SK-N-SH (cell line): Measurements from ENCODE around the gene TP53TG5. TPM values are rescaled to one million over a fixed set of nuclear protein-coding genes. Genes with fewer than 3 reads are reported as not detected.

ENCODE experiments used
- CTCF ChIA-PET: fragments of 300-600, 350-600 bp; formaldehyde crosslinking; extraction: SDS; loops from one replicate; lab custom pipeline; 2021; lab: Yijun Ruan, JAX
- POLR2A ChIA-PET: fragments of 350-600 bp; sonication (Branson Sonifier 250); formaldehyde crosslinking; extraction: SDS; loops from one replicate; lab custom pipeline; 2020; ENCODE audit warnings: antibody characterized with exemption, inconsistent platforms; lab: Yijun Ruan, JAX
- DNase-seq: peaks from one replicate; pipeline ENCODE4 v3.0.0; 2012
- H2AFZ ChIP-seq: fragments of 200-600 bp; sonication (generic); 2 replicates; pipeline ENCODE4 v1.8.1; 2016; ENCODE audit warnings: antibody characterized with exemption, mild to moderate bottlenecking, low read depth
- H3F3A ChIP-seq: fragments of 200-600 bp; sonication (generic); replicated peaks from 2 replicates; pipeline ENCODE3; 2016; ENCODE audit warnings: antibody characterized with exemption, mild to moderate bottlenecking; ENCODE audit not compliant: insufficient read depth
- H3K27ac ChIP-seq, 2 experiments: fragments of 200-500 bp in 1 of 2; fragments of 200-600 bp in 1 of 2; sonication (Bioruptor generic) in 1 of 2; sonication (generic), shearing (Covaris generic) in 1 of 2; 2 replicates each; pipeline versions ENCODE4 v1.5.1 to v1.6.1; 2014 to 2016; ENCODE audit warnings: low read depth in 2 of 2, inconsistent platforms in 1 of 2, low read length in 1 of 2, mild to moderate bottlenecking in 1 of 2, mixed read lengths in 1 of 2
- H3K27me3 ChIP-seq: fragments of 200-600 bp; sonication (generic), shearing (Covaris generic); 2 replicates; pipeline ENCODE4 v1.6.1; 2016; ENCODE audit warnings: mixed run types; ENCODE audit not compliant: insufficient read depth
- H3K36me3 ChIP-seq, 2 experiments: fragments of 200-500 bp in 1 of 2; fragments of 200-600 bp in 1 of 2; sonication (Bioruptor generic) in 1 of 2; sonication (generic) in 1 of 2; replicated peaks in 1 of 2; 2 replicates each; pipeline versions ENCODE3 to v1.5.1; 2014 to 2016; ENCODE audit warnings: low read length in 1 of 2, mild to moderate bottlenecking in 1 of 2; ENCODE audit not compliant: insufficient read depth in 2 of 2, control insufficient read depth in 1 of 2
- H3K4me1 ChIP-seq, 2 experiments: fragments of 200-500 bp in 1 of 2; fragments of 200-600 bp in 1 of 2; sonication (Bioruptor generic) in 1 of 2; sonication (generic), shearing (Covaris generic) in 1 of 2; 2 replicates each; pipeline versions ENCODE4 v1.5.1 to v1.6.1; 2014 to 2016; ENCODE audit warnings: low read depth in 1 of 2, low read length in 1 of 2, mixed run types in 1 of 2; ENCODE audit not compliant: insufficient read depth in 2 of 2, control insufficient read depth in 1 of 2
- H3K4me2 ChIP-seq: fragments of 200-600 bp; sonication (generic), shearing (Covaris generic); 2 replicates; pipeline ENCODE4 v1.6.1; 2017; ENCODE audit warnings: mixed run types
- H3K4me3 ChIP-seq, 2 experiments: fragments of 200-500 bp in 1 of 2; fragments of 200-600 bp in 1 of 2; sonication (Bioruptor generic) in 1 of 2; sonication (generic), shearing (Covaris generic) in 1 of 2; 2 replicates each; pipeline versions ENCODE4 v1.5.1 to v1.8.1; 2014 to 2016; ENCODE audit warnings: low read depth in 2 of 2, inconsistent platforms in 1 of 2, low read length in 1 of 2, mild to moderate bottlenecking in 1 of 2, mixed read lengths in 1 of 2, moderate library complexity in 1 of 2
- H3K79me2 ChIP-seq: fragments of 200-600 bp; sonication (generic); 2 replicates; pipeline ENCODE4 v1.8.1; 2017; ENCODE audit warnings: mild to moderate bottlenecking; ENCODE audit not compliant: insufficient read depth
- H3K9ac ChIP-seq: fragments of 200-600 bp; sonication (generic); 2 replicates; pipeline ENCODE4 v1.6.1; 2017; ENCODE audit warnings: mixed run types
- H3K9me2 ChIP-seq: fragments of 200-600 bp; sonication (generic); 2 replicates; pipeline ENCODE4 v1.6.1; 2017; ENCODE audit warnings: mixed run types
- H3K9me3 ChIP-seq: fragments of 200-600 bp; sonication (generic); 2 replicates; pipeline ENCODE4 v1.6.1; 2017; ENCODE audit warnings: mixed run types, mild to moderate bottlenecking, moderate library complexity
- H4K20me1 ChIP-seq: fragments of 200-600 bp; sonication (generic); 2 replicates; pipeline ENCODE4 v1.6.1; 2017; ENCODE audit warnings: mild to moderate bottlenecking, mixed run types; ENCODE audit not compliant: insufficient read depth
- CTCF ChIP-seq: fragments of 200-600 bp; sonication (generic); IDR thresholded peaks from 2 replicates; pipeline ENCODE4 v1.6.1; 2017; ENCODE audit warnings: antibody characterized with exemption, mild to moderate bottlenecking, moderate library complexity
- ELF1 ChIP-seq: IDR thresholded peaks from 2 replicates; pipeline ENCODE4 v1.4.0; 2012
- FOXM1 ChIP-seq: IDR thresholded peaks from 2 replicates; pipeline ENCODE4 v1.4.0; 2012; ENCODE audit warnings: low read depth, mild to moderate bottlenecking
- GABPA ChIP-seq: IDR thresholded peaks from 2 replicates; pipeline ENCODE4 v1.4.0; 2012; ENCODE audit warnings: low read depth, mild to moderate bottlenecking
- RXRA ChIP-seq: IDR thresholded peaks from 2 replicates; pipeline ENCODE4 v1.4.0; 2012; ENCODE audit warnings: low read depth, mild to moderate bottlenecking, borderline replicate concordance
- USF2 ChIP-seq: fragments of 150-350 bp; IDR thresholded peaks from 2 replicates; pipeline ENCODE4 v1.6.1; 2017; ENCODE audit warnings: antibody characterized with exemption, low read length, low read depth, borderline replicate concordance
- WGBS: methylation state at CpG from one replicate; pipeline ENCODE4 v1.1.6; 2017; ENCODE audit warnings: low lambda C conversion rate; 5-methylcytosine and 5-hydroxymethylcytosine counted together
- polyA plus RNA-seq, 3 experiments: library from polyadenylated mRNA; depleted of rRNA; stranded (reverse); fragments of >200 nt; gene quantifications; 2 replicates each; pipeline ENCODE4 v1.2.3, GENCODE V29; 2012

Gene TP53TG5
- polyA plus RNA-seq, 1 of the 3 experiments (the other 2 are of a cell fraction), result not detected

GRCh38 chr20:45346291-45346718 is 31.8 kb downstream of the TP53TG5 start:
- CTCF ChIA-PET, result interaction anchor here (1.1 to 3.4 kb wide), 4 partner anchors 16 to 104 kb away, joined by 4 to 22 read pairs (median 8); partner anchors contain the start of gene SYS1
- H3K27ac ChIP-seq, result no peak overlapping the region
- H3K4me3 ChIP-seq, result peak overlapping the region; percentile 72 to 87; a peak in 3 of 4 replicates
- H3K4me2 ChIP-seq, result peak overlapping the region; percentile 96
- H3K4me1 ChIP-seq, result peaks cover 59 to 62% of the 10 kb centered on the region in 2 experiments
- no peak overlapping the region for H2AFZ ChIP-seq
- peaks cover 67% of the 10 kb centered on the region for H3K79me2 ChIP-seq
- peaks cover 16% of the 10 kb centered on the region for H3F3A ChIP-seq
- WGBS, result 81% methylated on average over 2 of the region's 3 CpGs
- H3K27me3 ChIP-seq, result no peaks in the 10 kb centered on the region
- TF ChIP-seq GABPA, result no peak
- 0 out of 2 replicates have a peak, but pooled peaks have one; percentile 15 for TF ChIP-seq RXRA
- TF ChIP-seq, all 33 proteins: peak for 1
- Histone ChIP-seq H4K20me1 (peaks cover 8% of the 10 kb centered on the region; the same call in 1 of the 2 replicates), H3K36me3 (no peaks in the 10 kb centered on the region), H3K9me2 (no peaks in the 10 kb centered on the region), H3K9me3 (no peaks in the 10 kb centered on the region), H3K9ac (peak overlapping the region; percentile 96)
- no peak for DNase-seq
- POLR2A ChIA-PET, result interaction anchor here (0.7 to 1.2 kb wide), 2 partner anchors 13 to 16 kb away, joined by 3 read pairs; partner anchors contain the start of gene SYS1

- Histone ChIP-seq H3K9ac (peak overlapping the region; percentile 96; the same call in 1 of the 2 replicates), H3K4me1 (peaks cover 63 to 67% of the 10 kb centered on the region in 2 experiments), H3K9me3 (no peaks in the 10 kb centered on the region), H3F3A (peaks cover 16% of the 10 kb centered on the region), H2AFZ (no peak overlapping the region), H3K36me3 (peaks cover 4 to 7% of the 10 kb centered on the region in 2 experiments), H3K4me3 (peak overlapping the region; percentile 72 to 87; a peak in 2 of 4 replicates), H3K27me3 (no peaks in the 10 kb centered on the region), H3K27ac (peak overlapping the region; percentile 11 to 90; a peak in 2 of 4 replicates), H3K4me2 (peak overlapping the region; percentile 96), H3K79me2 (peaks cover 77% of the 10 kb centered on the region), H4K20me1 (peaks cover 8% of the 10 kb centered on the region; the same call in 1 of the 2 replicates), H3K9me2 (no peaks in the 10 kb centered on the region)
- ChIA-PET CTCF (interaction anchor here (0.9 to 3.4 kb wide), 5 partner anchors 17 to 105 kb away, joined by 3 to 22 read pairs (median 4); partner anchors contain the start of gene SYS1), POLR2A (no interaction called here)
- TF ChIP-seq ELF1 (no peak), CTCF (no peak), FOXM1 (no peak), USF2 (no peak)
- WGBS, result 84% methylated on average over 9 of the region's 9 CpGs
- no peak for DNase-seq
These were observed 32.8 kb downstream of the TP53TG5 start for GRCh38 chr20:45345104-45345936.
